Stimulated activated CD8-positive, alpha-beta memory T cell treated with anti-CD3 and anti-CD28 coated beads, Interleukin-15, amount 100 ng/mL, for 24 hours (primary cell): ENCODE measurements around the gene IL20RB.
A peak's percentile ranks its signal among the peaks of the same experiment; 100 is the strongest.
"Not testable (repeated sequence)": the region's sequence is repeated elsewhere in the genome, so short reads cannot be mapped to it uniquely, and the experiment has no call there.

Source experiments
- DNase-seq: peaks from one replicate; pipeline ENCODE4 v3.0.0-alpha.2; 2020; ENCODE audit warnings: low read depth

The IL20RB gene

GRCh38 chr3:136987398-136987980 is 29.7 kb downstream of the IL20RB start:
- not testable (repeated sequence) for DNase-seq

- no peak for DNase-seq
Observed at GRCh38 chr3:136988651-136989050, 30.9 kb downstream of the IL20RB start.

GRCh38 chr3:136989781-136990524 is 32.2 kb downstream of the IL20RB start:
- DNase-seq: no peak

- DNase-seq: no peak
Observed at GRCh38 chr3:136990826-136991225, 33.0 kb downstream of the IL20RB start.

GRCh38 chr3:136992115-136992514 is 34.3 kb downstream of the IL20RB start:
- no peak for DNase-seq

- DNase-seq: no peak
Observed at GRCh38 chr3:136994772-136995516, 37.2 kb downstream of the IL20RB start.

GRCh38 chr3:136995652-136996051 is 37.9 kb downstream of the IL20RB start:
- no peak for DNase-seq

- no peak for DNase-seq
Observed at GRCh38 chr3:137000039-137000438, 42.3 kb downstream of the IL20RB start.

- not testable (repeated sequence) for DNase-seq
Observed at GRCh38 chr3:137007376-137007775, 49.6 kb downstream of the IL20RB start.

- no peak for DNase-seq
Observed at GRCh38 chr3:137008131-137008530, 50.3 kb downstream of the IL20RB start.

- DNase-seq: no peak
Observed at GRCh38 chr3:137008976-137009375, 51.2 kb downstream of the IL20RB start.

GRCh38 chr3:137010137-137010536 is 52.4 kb downstream of the IL20RB start:
- DNase-seq: no peak

- no peak for DNase-seq
Observed at GRCh38 chr3:137011153-137011552, 53.4 kb downstream of the IL20RB start.

- no peak for DNase-seq
Observed at GRCh38 chr3:137012097-137012501, 54.3 kb downstream of the IL20RB start.

GRCh38 chr3:137013951-137014688 is 56.3 kb downstream of the IL20RB start:
- DNase-seq: peak; percentile 81

GRCh38 chr3:137017316-137017715 is 59.5 kb downstream of the IL20RB start:
- DNase-seq: not testable (repeated sequence)

- DNase-seq: no peak
Observed at GRCh38 chr3:137020315-137020714, 62.5 kb downstream of the IL20RB start.

- DNase-seq: no peak
Observed at GRCh38 chr3:137020888-137021287, 63.1 kb downstream of the IL20RB start.

GRCh38 chr3:137024348-137024747 is 66.6 kb downstream of the IL20RB start:
- DNase-seq: no peak

- DNase-seq: no peak
Observed at GRCh38 chr3:137026701-137027100, 68.9 kb downstream of the IL20RB start.

GRCh38 chr3:137032465-137033120 is 74.8 kb downstream of the IL20RB start:
- DNase-seq: peak; percentile 71

- no peak for DNase-seq
Observed at GRCh38 chr3:137035631-137036030, 77.8 kb downstream of the IL20RB start.
